ENCODE results near the gene RGPD8.
"Not testable (repeated sequence)": the region's sequence is repeated elsewhere in the genome, so short reads cannot be mapped to it uniquely, and the experiment has no call there.

Gene RGPD8

GRCh38 chr2:112433480-112433879, at the start of gene RGPD8:
Gene RGPD8, minus strand, starts transcription at chr2:112433645. Its CDS starts 192 bp downstream, at chr2:112433453.
- FAIRE-seq, result not testable (repeated sequence)

GRCh38 chr2:112483042-112483473, 49.6 kb upstream of the RGPD8 start:
- no peak for FAIRE-seq

- no peak for FAIRE-seq
These were observed 49.0 kb upstream of the RGPD8 start for GRCh38 chr2:112482309-112483041.

GRCh38 chr2:112481528-112482233, 48.2 kb upstream of the RGPD8 start, which contains the start of gene TTL:
Gene TTL, plus strand, starts transcription at chr2:112482156. Its CDS starts 189 bp downstream, at chr2:112482345.
- FAIRE-seq, result no peak

GRCh38 chr2:112481050-112481527, 47.6 kb upstream of the RGPD8 start:
- no peak for FAIRE-seq

- no peak for FAIRE-seq
These were observed 47.1 kb upstream of the RGPD8 start for GRCh38 chr2:112480530-112481049.

GRCh38 chr2:112476434-112476833, 43.0 kb upstream of the RGPD8 start:
- no peak for FAIRE-seq

GRCh38 chr2:112474844-112475486, 41.5 kb upstream of the RGPD8 start:
- FAIRE-seq, result no peak

GRCh38 chr2:112472547-112473263, 39.3 kb upstream of the RGPD8 start:
- no peak for FAIRE-seq

- no peak for FAIRE-seq
These were observed 31.9 kb upstream of the RGPD8 start for GRCh38 chr2:112465382-112465781.

- FAIRE-seq, result no peak
These were observed 29.8 kb upstream of the RGPD8 start for GRCh38 chr2:112463256-112463655.

GRCh38 chr2:112462178-112462577, 28.7 kb upstream of the RGPD8 start:
- no peak for FAIRE-seq

GRCh38 chr2:112459372-112459771, 25.9 kb upstream of the RGPD8 start:
- no peak for FAIRE-seq

- no peak for FAIRE-seq
These were observed 21.1 kb upstream of the RGPD8 start for GRCh38 chr2:112454586-112454985.

GRCh38 chr2:112451317-112451716, 17.9 kb upstream of the RGPD8 start:
- no peak for FAIRE-seq

- FAIRE-seq, result no peak
These were observed 16.4 kb upstream of the RGPD8 start for GRCh38 chr2:112449854-112450253.

GRCh38 chr2:112444256-112444655, 10.8 kb upstream of the RGPD8 start:
- not testable (repeated sequence) for FAIRE-seq

GRCh38 chr2:112438603-112439261, 5.3 kb upstream of the RGPD8 start:
- not testable (repeated sequence) for FAIRE-seq

GRCh38 chr2:112437405-112437831, 4.0 kb upstream of the RGPD8 start:
- FAIRE-seq, result not testable (repeated sequence)

- not testable (repeated sequence) for FAIRE-seq
These were observed 3.5 kb upstream of the RGPD8 start for GRCh38 chr2:112436993-112437392.

GRCh38 chr2:112435716-112436431, 2.4 kb upstream of the RGPD8 start:
- FAIRE-seq, result not testable (repeated sequence)

Measured in islet of Langerhans (tissue), 1 donor.